GM21529 (cell line): ENCODE measurements around the gene OCEL1.
A peak's percentile ranks its signal among the peaks of the same experiment; 100 is the strongest.
"Not testable (repeated sequence)": the region's sequence is repeated elsewhere in the genome, so short reads cannot be mapped to it uniquely, and the experiment has no call there.

ENCODE experiments used
- ATAC-seq: cut with Tn5 transposase; IDR thresholded peaks from one replicate; pipeline ENCODE4 v1.9.1; 2021; ENCODE audit not compliant: unreplicated experiment

Gene OCEL1, protein sequence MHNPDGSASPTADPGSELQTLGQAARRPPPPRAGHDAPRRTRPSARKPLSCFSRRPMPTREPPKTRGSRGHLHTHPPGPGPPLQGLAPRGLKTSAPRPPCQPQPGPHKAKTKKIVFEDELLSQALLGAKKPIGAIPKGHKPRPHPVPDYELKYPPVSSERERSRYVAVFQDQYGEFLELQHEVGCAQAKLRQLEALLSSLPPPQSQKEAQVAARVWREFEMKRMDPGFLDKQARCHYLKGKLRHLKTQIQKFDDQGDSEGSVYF

GRCh38 chr19:17226002-17226933 is at the start of gene OCEL1:
TSS of gene OCEL1 (plus strand) at chr19:17226226. CDS start at chr19:17226248, 22 bp downstream.
- peak; percentile 89 for ATAC-seq

GRCh38 chr19:17178291-17178690 is 47.7 kb upstream of the OCEL1 start:
- ATAC-seq = no peak

- ATAC-seq = no peak
Measured at GRCh38 chr19:17180997-17181702, 44.9 kb upstream of the OCEL1 start.

- ATAC-seq = no peak
Measured at GRCh38 chr19:17183271-17183761, 42.7 kb upstream of the OCEL1 start.

DNA sequence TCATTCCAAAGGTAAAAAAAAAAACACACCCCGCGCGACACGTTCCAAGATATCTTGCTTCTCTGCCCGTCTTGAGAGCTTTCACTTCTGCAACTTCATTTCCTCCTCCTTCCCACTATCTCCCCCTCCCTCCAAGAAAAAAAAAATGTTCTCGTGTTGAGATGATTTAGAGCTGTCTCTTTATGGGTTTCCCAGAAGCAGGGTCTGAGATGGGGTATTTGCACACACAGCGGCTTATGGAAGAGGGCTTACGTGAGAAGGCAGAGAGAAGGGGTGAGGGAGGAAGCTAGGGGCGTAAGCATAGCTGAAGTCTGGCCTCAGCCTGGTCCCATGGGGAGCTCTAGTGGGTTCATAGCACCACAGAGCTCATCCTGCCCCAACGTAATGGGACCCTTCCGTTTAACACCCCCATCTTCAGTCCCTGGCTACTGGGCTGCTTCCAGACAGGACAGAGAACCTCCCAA is 42.1 kb upstream of the OCEL1 start:
- peak; percentile 53 for ATAC-seq

DNA sequence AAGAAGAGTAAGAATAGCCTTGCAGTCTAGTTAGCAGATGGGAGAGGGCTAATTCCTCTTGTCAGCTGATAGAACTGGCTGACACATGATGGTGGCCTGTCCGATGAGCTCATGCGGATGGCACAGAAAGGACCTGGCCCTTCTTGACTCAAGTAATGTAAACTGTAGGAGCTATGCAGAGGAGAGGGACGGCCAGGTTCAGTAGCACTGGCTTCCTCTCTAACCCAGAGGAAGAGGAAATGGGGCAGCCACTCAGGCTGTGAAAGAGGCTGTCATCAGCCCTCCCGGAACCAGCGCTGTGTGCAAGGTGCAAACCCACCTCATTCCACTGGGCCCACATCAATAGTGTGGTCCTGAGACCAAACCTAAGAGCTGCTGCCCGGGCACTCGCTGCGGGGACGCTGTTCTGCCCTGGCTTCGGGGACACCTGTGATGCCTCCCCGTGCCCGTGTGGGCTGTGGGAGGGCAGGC is 41.6 kb upstream of the OCEL1 start:
- ATAC-seq = peak; percentile 19

DNA sequence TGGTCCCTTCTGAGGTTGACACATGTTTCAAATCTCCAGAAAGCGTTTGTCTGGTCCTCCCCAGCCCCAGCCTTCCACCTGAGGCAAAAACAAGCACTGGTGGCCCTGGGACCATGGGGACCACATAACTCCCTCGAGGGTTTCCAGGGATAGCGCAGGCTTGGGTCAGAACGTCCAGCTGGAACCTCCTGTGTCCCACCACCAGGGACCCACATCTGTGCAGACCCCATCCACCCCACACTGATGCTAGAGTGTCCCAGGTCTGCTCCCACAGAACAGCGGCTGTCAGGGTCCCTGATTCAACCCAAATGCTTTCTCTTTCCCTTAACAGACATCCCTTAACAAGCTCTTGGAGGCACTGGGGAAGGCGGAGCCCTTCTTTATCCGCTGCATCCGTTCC is 40.4 kb upstream of the OCEL1 start:
- no peak for ATAC-seq

DNA sequence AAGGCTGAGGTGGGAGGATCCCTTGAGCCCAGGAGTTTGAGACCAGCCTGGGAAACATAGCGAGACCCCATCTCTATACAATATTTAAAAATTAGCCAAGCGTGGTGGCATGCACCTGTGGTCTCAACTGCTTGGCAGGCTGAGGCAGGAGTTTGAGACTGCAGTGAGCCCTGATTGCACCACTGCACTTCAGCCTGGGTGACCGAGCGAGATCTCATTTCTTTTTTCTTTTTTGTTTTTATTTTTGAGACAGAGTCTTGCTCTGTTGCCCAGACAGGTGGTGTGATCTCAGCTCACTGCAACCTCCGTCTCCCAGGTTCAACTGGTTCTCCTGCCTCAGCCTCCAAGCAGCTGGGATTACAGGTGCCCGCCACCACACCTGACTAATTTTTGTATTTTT is 34.3 kb upstream of the OCEL1 start:
- ATAC-seq = not testable (repeated sequence)

DNA sequence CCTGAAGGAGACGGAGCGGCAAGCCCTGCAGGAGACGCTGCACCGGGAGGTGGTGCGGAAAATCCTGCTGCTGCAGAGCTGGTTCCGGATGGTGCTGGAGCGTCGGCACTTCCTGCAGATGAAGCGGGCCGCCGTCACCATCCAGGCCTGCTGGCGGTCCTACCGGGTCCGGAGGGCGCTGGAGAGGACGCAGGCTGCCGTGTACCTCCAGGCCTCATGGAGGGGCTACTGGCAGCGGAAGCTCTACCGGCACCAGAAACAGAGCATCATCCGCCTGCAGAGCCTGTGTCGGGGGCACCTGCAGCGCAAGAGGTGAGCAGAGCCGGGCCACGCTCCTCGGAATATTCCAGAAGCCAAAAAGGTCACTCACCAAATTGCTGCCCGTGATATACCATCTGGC is 33.3 kb upstream of the OCEL1 start:
- ATAC-seq = no peak

- ATAC-seq = no peak
Measured at GRCh38 chr19:17194608-17195007, 31.4 kb upstream of the OCEL1 start.

DNA sequence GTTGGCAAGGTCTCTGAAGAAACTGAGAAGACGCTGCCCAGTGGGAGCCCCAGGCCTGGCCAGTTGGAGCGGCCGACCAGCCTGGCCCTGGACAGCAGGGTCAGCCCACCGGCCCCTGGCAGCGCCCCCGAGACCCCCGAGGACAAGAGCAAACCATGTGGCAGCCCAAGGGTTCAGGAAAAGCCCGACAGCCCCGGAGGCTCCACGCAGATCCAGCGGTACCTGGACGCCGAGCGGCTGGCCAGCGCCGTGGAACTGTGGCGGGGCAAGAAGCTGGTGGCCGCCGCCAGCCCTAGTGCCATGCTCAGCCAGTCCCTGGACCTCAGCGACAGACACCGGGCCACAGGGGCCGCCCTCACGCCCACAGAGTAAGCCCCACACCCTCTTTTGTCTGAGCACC is 30.9 kb upstream of the OCEL1 start:
- ATAC-seq = no peak

- ATAC-seq = no peak
Measured at GRCh38 chr19:17196610-17197009, 29.4 kb upstream of the OCEL1 start.

- ATAC-seq = no peak
Measured at GRCh38 chr19:17197666-17198065, 28.4 kb upstream of the OCEL1 start.

GRCh38 chr19:17200408-17201079 is 25.5 kb upstream of the OCEL1 start:
- ATAC-seq = no peak

DNA sequence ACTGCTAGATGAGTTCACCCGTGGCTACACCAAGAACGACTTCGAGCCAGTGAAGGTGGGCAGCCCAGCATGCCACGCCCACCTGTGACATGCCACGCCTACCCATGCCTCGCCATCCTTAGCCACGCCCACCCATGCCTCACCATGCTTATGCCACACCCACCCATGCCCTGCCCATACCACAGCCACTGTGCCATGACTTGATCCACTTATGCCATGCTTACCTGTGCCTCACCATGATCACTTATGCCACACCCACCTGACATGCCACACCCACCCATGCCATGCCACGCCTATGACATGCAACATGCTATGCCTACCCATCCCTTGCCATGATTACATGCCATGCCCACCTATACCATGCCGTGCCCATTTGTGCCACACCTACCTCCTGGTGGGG is 23.8 kb upstream of the OCEL1 start:
- ATAC-seq = no peak

- no peak for ATAC-seq
Measured at GRCh38 chr19:17202713-17203112, 23.3 kb upstream of the OCEL1 start.

- ATAC-seq = no peak
Measured at GRCh38 chr19:17205237-17206140, 20.5 kb upstream of the OCEL1 start.

DNA sequence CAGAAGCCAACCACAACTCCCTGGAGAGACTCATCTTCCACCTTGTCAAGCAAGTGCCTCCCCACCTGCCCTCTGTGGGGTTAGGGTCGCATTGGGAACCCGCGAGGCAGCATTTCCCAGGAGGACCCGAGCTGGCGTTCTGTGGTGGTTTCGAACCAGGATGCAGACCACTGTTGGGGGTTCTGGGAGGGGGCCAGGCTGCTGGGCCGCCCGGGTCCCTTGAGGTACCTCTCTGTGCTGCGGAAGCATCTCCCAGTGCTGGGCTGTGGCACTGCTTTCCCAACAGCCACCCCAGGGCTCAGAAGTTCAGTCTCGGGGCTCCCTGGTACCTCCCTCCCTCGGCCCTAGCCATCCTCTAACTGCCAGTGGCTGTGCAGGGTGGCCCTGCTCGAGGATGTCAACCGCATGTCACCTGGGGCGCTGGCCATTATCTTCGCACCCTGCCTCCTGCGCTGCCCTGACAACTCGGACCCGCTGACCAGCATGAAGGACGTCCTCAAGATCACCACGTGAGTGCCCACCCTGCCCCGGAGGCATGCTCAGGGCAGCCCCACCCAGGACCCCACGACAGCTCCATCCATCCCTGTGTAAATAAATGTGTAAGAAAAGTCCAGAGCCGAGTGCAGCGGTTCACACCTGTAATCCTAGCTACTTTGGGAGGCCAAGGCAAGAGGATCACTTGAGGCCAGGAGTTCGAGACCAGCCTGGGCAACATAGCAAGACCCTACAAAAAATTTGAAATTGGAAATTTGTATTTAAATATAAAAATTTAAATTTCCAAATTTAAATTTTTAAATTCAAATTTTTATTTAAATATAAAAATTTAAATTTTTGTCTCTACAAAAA is 19.1 kb upstream of the OCEL1 start:
- ATAC-seq = no peak
